Vagina (tissue), 2 donors: ENCODE results near the gene GTPBP4.

Experiments used
- CTCF ChIP-seq, 3 experiments: fragments of 450-650 bp in 2 of 3; fragments of 200-600 bp in 1 of 3; sonication (generic) in 1 of 3; IDR thresholded peaks; one replicate each; pipeline ENCODE4 v1.5.1; 2017 to 2019; ENCODE audit warnings: antibody characterized with exemption in 3 of 3, mild to moderate bottlenecking in 2 of 3, moderate library complexity in 2 of 3
- POLR2A ChIP-seq, 2 donors: fragments of 450-650 bp; IDR thresholded peaks; one replicate each; pipeline ENCODE4 v1.6.1; 2017; ENCODE audit warnings: antibody characterized with exemption in 2 of 2, mild to moderate bottlenecking in 2 of 2, moderate library complexity in 2 of 2

GRCh38 chr10:955127-955819 lies 33.0 kb upstream of the GTPBP4 start:
- no peak for TF ChIP-seq CTCF (IDR thresholded peaks at IDR 0.05)
- no peak for TF ChIP-seq POLR2A (IDR thresholded peaks at IDR 0.05)
